ENCODE results near the gene TAF12.
"Not testable (repeated sequence)": the region's sequence is repeated elsewhere in the genome, so short reads cannot be mapped to it uniquely, and the experiment has no call there.

Gene TAF12

GRCh38 chr1:28592321-28593071, 50.4 kb downstream of the TAF12 start:
- TF ChIP-seq POLR2A (IDR thresholded peaks at IDR 0.05; ENCODE audit: low read depth, low read length) (no peak), TAF1 (IDR thresholded peaks at IDR 0.05; ENCODE audit: borderline replicate concordance, low read depth, low read length) (no peak), POLR2AphosphoS5 (IDR thresholded peaks at IDR 0.05; ENCODE audit: low read depth, low read length) (no peak)
- FAIRE-seq (no peak), DNase-seq (ENCODE audit: insufficient read length) (no peak)

GRCh38 chr1:28591708-28592320, 51.1 kb downstream of the TAF12 start, which contains the start of gene RAB42:
TSS of gene RAB42 (plus strand) at chr1:28592265. CDS start at chr1:28592512, 247 bp downstream.
- TF ChIP-seq TAF1 (IDR thresholded peaks at IDR 0.05; ENCODE audit: borderline replicate concordance, low read depth, low read length) (no peak), POLR2A (IDR thresholded peaks at IDR 0.05; ENCODE audit: low read depth, low read length) (no peak), POLR2AphosphoS5 (IDR thresholded peaks at IDR 0.05; ENCODE audit: low read depth, low read length) (no peak)
- FAIRE-seq (no peak), DNase-seq (ENCODE audit: insufficient read length) (no peak)

GRCh38 chr1:28586585-28587391, 56.1 kb downstream of the TAF12 start:
- not testable (repeated sequence) for FAIRE-seq; DNase-seq (ENCODE audit: insufficient read length)

GRCh38 chr1:28582248-28582615, 60.6 kb downstream of the TAF12 start:
- TF ChIP-seq POLR2AphosphoS5 (IDR thresholded peaks at IDR 0.05; ENCODE audit: low read depth, low read length) (no peak), POLR2A (IDR thresholded peaks at IDR 0.05; ENCODE audit: low read depth, low read length) (no peak), TAF1 (IDR thresholded peaks at IDR 0.05; ENCODE audit: borderline replicate concordance, low read depth, low read length) (no peak)
- DNase-seq (ENCODE audit: insufficient read length) = no peak
- no peak for FAIRE-seq

GRCh38 chr1:28581531-28582247, 61.2 kb downstream of the TAF12 start:
- FAIRE-seq (peak; percentile 78), DNase-seq (ENCODE audit: insufficient read length) (peak; percentile 88)
- peak; percentile 100 for TF ChIP-seq TAF1 (IDR thresholded peaks at IDR 0.05; ENCODE audit: borderline replicate concordance, low read depth, low read length)
- TF ChIP-seq POLR2A (IDR thresholded peaks at IDR 0.05; ENCODE audit: low read depth, low read length) = peak; percentile 100
- TF ChIP-seq POLR2AphosphoS5 (IDR thresholded peaks at IDR 0.05; ENCODE audit: low read depth, low read length) = peak; percentile 100

- DNase-seq (ENCODE audit: insufficient read length) (no peak), FAIRE-seq (no peak)
Measured at GRCh38 chr1:28580722-28581530, 61.9 kb downstream of the TAF12 start.

GRCh38 chr1:28579401-28579800, 63.5 kb downstream of the TAF12 start:
- DNase-seq (ENCODE audit: insufficient read length) = no peak
- FAIRE-seq = no peak
- no peak for TF ChIP-seq POLR2A (IDR thresholded peaks at IDR 0.05; ENCODE audit: low read depth, low read length)
- 0 out of 2 replicates have a peak, but pooled peaks have one; percentile 48 for TF ChIP-seq POLR2AphosphoS5 (IDR thresholded peaks at IDR 0.05; ENCODE audit: low read depth, low read length)
- no peak for TF ChIP-seq TAF1 (IDR thresholded peaks at IDR 0.05; ENCODE audit: borderline replicate concordance, low read depth, low read length)

More at GRCh38 chr1:28580722-28581530, 61.9 kb downstream of the TAF12 start:
- no peak; the same call in 1 of the 2 replicates for TF ChIP-seq POLR2A (IDR thresholded peaks at IDR 0.05; ENCODE audit: low read depth, low read length)
- no peak for TF ChIP-seq TAF1 (IDR thresholded peaks at IDR 0.05; ENCODE audit: borderline replicate concordance, low read depth, low read length)
- TF ChIP-seq POLR2AphosphoS5 (IDR thresholded peaks at IDR 0.05; ENCODE audit: low read depth, low read length) = no peak

GRCh38 chr1:28578696-28579218, 64.1 kb downstream of the TAF12 start:
- TF ChIP-seq POLR2AphosphoS5 (IDR thresholded peaks at IDR 0.05; ENCODE audit: low read depth, low read length) = no peak; the same call in 1 of the 2 replicates
- TF ChIP-seq POLR2A (IDR thresholded peaks at IDR 0.05; ENCODE audit: low read depth, low read length) = no peak; the same call in 1 of the 2 replicates
- no peak for TF ChIP-seq TAF1 (IDR thresholded peaks at IDR 0.05; ENCODE audit: borderline replicate concordance, low read depth, low read length)
- FAIRE-seq (no peak), DNase-seq (ENCODE audit: insufficient read length) (no peak)

GRCh38 chr1:28577738-28578536, 64.9 kb downstream of the TAF12 start:
- FAIRE-seq = no peak
- no peak for DNase-seq (ENCODE audit: insufficient read length)
- TF ChIP-seq TAF1 (IDR thresholded peaks at IDR 0.05; ENCODE audit: borderline replicate concordance, low read depth, low read length) = no peak
- TF ChIP-seq POLR2AphosphoS5 (IDR thresholded peaks at IDR 0.05; ENCODE audit: low read depth, low read length) = peak; percentile 71; the same call in 1 of the 2 replicates
